ENCODE results near the gene POLD2. TPM values are rescaled to one million over a fixed set of nuclear protein-coding genes. Genes with fewer than 3 reads are reported as not detected.
"Not testable (repeated sequence)": the region's sequence is repeated elsewhere in the genome, so short reads cannot be mapped to it uniquely, and the experiment has no call there.

POLD2 gene
- 100 and 107 TPM in 2 replicates for total RNA-seq (2014; rRNA removed; shearing (Covaris generic))
- 164 and 166 TPM in 2 replicates for polyA plus RNA-seq (2016; fragmentation: Nextera tagmentation; extraction: Ambion mirVana)

DNA sequence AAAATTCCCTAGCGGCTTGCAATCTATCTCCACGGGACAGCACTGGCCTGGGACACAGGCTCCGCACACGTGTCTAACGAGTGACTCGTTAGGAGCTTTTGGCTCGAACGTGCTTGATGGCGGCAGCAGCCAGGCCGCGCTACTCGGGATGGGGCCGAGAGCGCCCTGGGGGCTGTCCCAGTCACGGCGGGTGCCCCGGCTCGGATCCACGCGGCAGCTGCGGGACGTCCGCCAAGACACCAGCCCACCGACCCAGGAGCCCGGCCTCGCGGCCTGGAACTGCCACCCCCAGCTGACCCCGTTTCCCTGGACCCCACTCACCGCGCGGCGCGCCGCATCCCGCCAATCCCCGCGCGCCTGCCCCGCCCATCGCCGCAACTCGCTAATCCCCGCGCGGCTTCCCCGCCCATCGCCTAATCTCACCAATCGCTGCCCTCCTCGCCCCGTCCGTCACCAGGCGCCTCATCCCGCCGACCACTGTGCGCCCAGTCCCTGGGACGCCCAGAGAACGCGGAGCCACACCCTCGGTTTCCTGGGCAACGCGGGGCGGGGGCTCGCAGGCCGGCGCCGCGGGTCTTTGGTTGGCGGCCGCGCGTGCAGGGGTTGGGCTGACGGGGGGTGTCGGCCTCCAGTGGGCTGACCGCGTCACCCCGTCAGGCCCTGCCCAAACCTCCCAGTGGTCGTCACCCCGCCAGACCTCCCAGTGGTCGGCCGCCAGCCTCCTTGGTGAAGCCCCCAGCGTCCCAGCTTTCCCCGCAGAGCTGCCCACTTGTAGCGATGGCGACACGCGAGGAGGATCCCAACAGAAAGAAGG is at the start of gene POLD2:
Gene POLD2 (minus strand): TSS at position 359 of the 814 bp plus-strand sequence. CDS start 1,495 bp downstream, outside the sequence.
- H3K4me1 ChIP-seq (ENCODE audit: insufficient read depth), result peaks cover 10% of the 10 kb centered on the region; the same call in 1 of the 2 replicates
- H3K4me3 ChIP-seq, result peak within 1 kb of the TSS; percentile 84
- no peak for TF ChIP-seq EZH2phosphoT487 (IDR thresholded peaks at IDR 0.05; ENCODE audit: insufficient read depth, low read depth)
- TF ChIP-seq EZH2 (IDR thresholded peaks at IDR 0.05; ENCODE audit: insufficient read depth, poor library complexity, severe bottlenecking), result no peak
- no peaks in the 10 kb centered on the region for H3K27me3 ChIP-seq (replicated peaks; ENCODE audit: insufficient read depth)
- H2AFZ ChIP-seq, result peak within 1 kb of the TSS; percentile 89
- WGBS, 2 experiments (ENCODE audit: low coverage in 1 of 2, low lambda C conversion rate in 2 of 2, missing lambda C conversion rate in 2 of 2), result 1% methylated on average over 69 to 86 of the region's 86 CpGs
- H3K79me2 ChIP-seq (ENCODE audit: insufficient read depth), result peaks cover 37% of the 10 kb centered on the region
- no peaks in the 10 kb centered on the region for H3K9me2 ChIP-seq (ENCODE audit: insufficient read depth)
- H3K9ac ChIP-seq, result peak within 1 kb of the TSS; percentile 95
- in situ Hi-C loops (cut with MboI), result no loop called here
- no peaks in the 10 kb centered on the region for H3F3A ChIP-seq (ENCODE audit: insufficient read depth)
- H3K4me2 ChIP-seq (ENCODE audit: unreplicated experiment), result peak within 1 kb of the TSS; percentile 94
- H3K27ac ChIP-seq, result peak within 1 kb of the TSS; percentile 88
- H3K9me3 ChIP-seq (ENCODE audit: low read depth), result no peaks in the 10 kb centered on the region
- H4K20me1 ChIP-seq (ENCODE audit: insufficient read depth), result no peaks in the 10 kb centered on the region
- DNase-seq, result peak; percentile 99
- peaks cover 4% of the 10 kb centered on the region; the same call in 1 of the 2 replicates for H3K36me3 ChIP-seq (ENCODE audit: low read depth)

DNA sequence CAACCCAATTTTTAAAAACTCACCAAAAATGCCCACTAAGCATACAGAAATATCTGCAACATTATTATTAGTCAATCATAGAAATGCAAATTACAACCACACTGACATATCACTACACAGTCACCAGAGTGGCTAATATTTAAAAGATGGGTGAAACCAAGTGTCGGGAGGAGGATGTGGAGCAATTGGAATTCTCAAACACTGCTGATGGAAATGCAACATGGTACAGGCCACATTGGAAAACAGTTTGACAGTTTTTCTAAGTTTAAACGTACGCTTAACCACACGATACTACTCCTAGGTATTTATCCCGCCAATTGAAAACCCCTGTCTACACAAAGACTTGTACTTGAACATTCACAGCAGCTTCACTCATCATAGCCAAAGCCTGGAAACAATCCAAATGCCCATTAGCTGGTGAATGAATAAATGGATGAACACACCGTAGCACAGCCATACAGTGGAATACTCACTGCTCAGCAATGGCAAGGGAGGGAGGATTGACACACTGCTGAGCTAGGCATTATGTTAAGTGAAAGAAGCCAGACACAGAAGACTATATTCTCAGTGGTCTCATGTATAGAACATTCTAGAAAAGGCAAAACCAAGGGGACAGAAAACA is 49.6 kb upstream of the POLD2 start:
- H3K79me2 ChIP-seq (ENCODE audit: insufficient read depth), result no peaks in the 10 kb centered on the region
- no peak overlapping the region for H3K4me3 ChIP-seq

DNA sequence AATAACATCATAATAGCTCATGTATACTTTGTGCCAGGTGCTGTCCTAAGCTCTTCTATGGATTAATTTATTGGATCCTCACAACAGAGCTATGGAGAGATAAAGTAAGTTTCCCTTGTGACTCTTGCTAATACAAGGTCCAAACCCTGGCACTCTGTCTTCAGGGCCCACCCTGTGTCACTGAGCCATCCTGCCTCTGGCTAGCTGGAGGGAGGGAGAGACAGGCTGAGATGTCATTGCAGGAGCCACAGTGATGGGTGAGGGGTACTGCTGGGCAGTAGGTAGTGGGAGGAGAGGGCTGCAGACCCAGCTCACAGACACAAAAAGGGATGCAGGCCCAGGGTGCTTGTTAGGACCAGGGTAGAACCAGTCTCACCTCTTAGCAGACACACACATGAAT is 49.0 kb upstream of the POLD2 start:
- Histone ChIP-seq H3K36me3 (ENCODE audit: low read depth) (no peaks in the 10 kb centered on the region), H3K4me1 (ENCODE audit: insufficient read depth) (peaks cover 2% of the 10 kb centered on the region), H3K9me2 (ENCODE audit: insufficient read depth) (no peaks in the 10 kb centered on the region), H3K9ac (no peak overlapping the region), H4K20me1 (ENCODE audit: insufficient read depth) (no peaks in the 10 kb centered on the region), H3K79me2 (ENCODE audit: insufficient read depth) (no peaks in the 10 kb centered on the region), H2AFZ (no peak overlapping the region), H3F3A (ENCODE audit: insufficient read depth) (no peaks in the 10 kb centered on the region), H3K4me2 (ENCODE audit: unreplicated experiment) (no peak overlapping the region), H3K27ac (no peak overlapping the region), H3K27me3 (replicated peaks; ENCODE audit: insufficient read depth) (no peaks in the 10 kb centered on the region), H3K4me3 (no peak overlapping the region), H3K9me3 (ENCODE audit: low read depth) (no peaks in the 10 kb centered on the region)
- DNase-seq, result no peak
- no peak for TF ChIP-seq EZH2phosphoT487 (IDR thresholded peaks at IDR 0.05; ENCODE audit: insufficient read depth, low read depth)
- no peak for TF ChIP-seq EZH2 (IDR thresholded peaks at IDR 0.05; ENCODE audit: insufficient read depth, poor library complexity, severe bottlenecking)
- in situ Hi-C loops (cut with MboI), result no loop called here

More for the DNA sequence above, 49.6 kb upstream of the POLD2 start:
- in situ Hi-C loops (cut with MboI), result no loop called here
- Histone ChIP-seq H3K9ac (no peak overlapping the region), H3K4me2 (ENCODE audit: unreplicated experiment) (no peak overlapping the region), H3K27ac (no peak overlapping the region), H3F3A (ENCODE audit: insufficient read depth) (0 out of 2 replicates have a peak, but pooled peaks cover 3% of the 10 kb centered on the region), H3K27me3 (replicated peaks; ENCODE audit: insufficient read depth) (no peaks in the 10 kb centered on the region), H3K36me3 (ENCODE audit: low read depth) (no peaks in the 10 kb centered on the region), H2AFZ (no peak overlapping the region), H3K9me2 (ENCODE audit: insufficient read depth) (no peaks in the 10 kb centered on the region), H3K9me3 (ENCODE audit: low read depth) (no peaks in the 10 kb centered on the region), H3K4me1 (ENCODE audit: insufficient read depth) (peaks cover 8% of the 10 kb centered on the region), H4K20me1 (ENCODE audit: insufficient read depth) (no peaks in the 10 kb centered on the region)
- 86% methylated on average over 6 of the region's 6 CpGs for WGBS, 2 experiments (ENCODE audit: low coverage in 1 of 2, low lambda C conversion rate in 2 of 2, missing lambda C conversion rate in 2 of 2)
- no peak for DNase-seq
- no peak for TF ChIP-seq EZH2phosphoT487 (IDR thresholded peaks at IDR 0.05; ENCODE audit: insufficient read depth, low read depth)
- TF ChIP-seq EZH2 (IDR thresholded peaks at IDR 0.05; ENCODE audit: insufficient read depth, poor library complexity, severe bottlenecking), result no peak

DNA sequence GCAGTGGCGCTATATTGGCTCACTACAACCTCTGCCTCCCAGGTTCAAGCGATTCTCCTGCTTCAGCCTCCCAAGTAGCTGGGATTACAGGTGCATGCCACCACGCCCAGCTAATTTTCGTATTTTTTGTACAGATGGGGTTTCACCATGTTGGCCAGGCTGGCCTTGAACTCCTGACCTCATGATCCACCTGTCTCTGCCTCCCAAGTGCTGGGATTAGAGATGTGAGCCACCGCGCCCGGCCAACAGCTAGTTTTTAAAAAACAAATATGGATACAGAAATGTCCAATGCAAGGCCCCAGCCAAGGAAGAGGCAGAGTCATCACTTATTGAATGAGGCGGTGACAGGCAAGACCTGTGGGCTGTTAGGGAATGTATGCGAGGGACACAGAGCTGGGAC is 48.6 kb upstream of the POLD2 start:
- WGBS, 2 experiments (ENCODE audit: low coverage in 1 of 2, low lambda C conversion rate in 2 of 2, missing lambda C conversion rate in 2 of 2), result 68 to 74% methylated on average over 9 of the region's 9 CpGs
- H3K9me3 ChIP-seq (ENCODE audit: low read depth); H4K20me1 ChIP-seq (ENCODE audit: insufficient read depth); DNase-seq; in situ Hi-C loops (cut with MboI); H3K4me1 ChIP-seq (ENCODE audit: insufficient read depth); H3K4me2 ChIP-seq (ENCODE audit: unreplicated experiment); H2AFZ ChIP-seq; H3F3A ChIP-seq (ENCODE audit: insufficient read depth); H3K4me3 ChIP-seq; H3K27me3 ChIP-seq (replicated peaks; ENCODE audit: insufficient read depth); H3K27ac ChIP-seq; H3K9ac ChIP-seq; H3K9me2 ChIP-seq (ENCODE audit: insufficient read depth); H3K36me3 ChIP-seq (ENCODE audit: low read depth); H3K79me2 ChIP-seq (ENCODE audit: insufficient read depth): not testable (repeated sequence)

All from GM23248 (cell line).